ENCODE measurements around the gene HOXA6. TPM values are rescaled to one million over a fixed set of nuclear protein-coding genes. Genes with fewer than 3 reads are reported as not detected.

HOXA6 gene
- total and polyA plus RNA-seq, 2 experiments from 2014 or later = not detected

DNA sequence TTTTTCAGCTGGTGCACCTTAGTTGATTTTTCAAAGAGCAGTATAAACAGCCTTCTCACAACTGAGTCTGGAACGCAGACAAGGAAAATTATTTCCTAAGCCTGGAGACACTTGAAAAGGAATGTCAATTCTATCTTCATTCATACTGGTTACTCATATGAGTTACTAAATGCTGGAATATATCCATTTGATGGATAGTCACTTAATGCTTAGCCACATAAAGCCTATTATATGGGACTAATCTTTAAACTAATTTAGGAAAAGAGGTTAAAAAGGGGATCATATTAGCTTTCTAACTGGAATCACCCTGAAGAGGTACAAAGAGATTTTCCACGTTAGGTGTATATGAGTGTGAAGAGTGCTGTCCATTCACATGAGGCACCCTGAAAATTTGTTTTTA lies 15.4 kb downstream of the HOXA6 start:
- Histone ChIP-seq H3K4me3 (no peak overlapping the region), H3K4me1 (ENCODE audit: insufficient read depth) (peaks cover 7% of the 10 kb centered on the region; the same call in 1 of the 2 replicates), H3K27me3 (ENCODE audit: insufficient read depth) (peaks cover 100% of the 10 kb centered on the region), H3K27ac (ENCODE audit: low read depth) (no peak overlapping the region), H3K9me2 (ENCODE audit: insufficient read depth) (no peaks in the 10 kb centered on the region), H3K79me2 (replicated peaks; ENCODE audit: insufficient read depth) (no peaks in the 10 kb centered on the region), H3K4me2 (no peak overlapping the region), H4K20me1 (replicated peaks; ENCODE audit: insufficient read depth) (peaks cover 57% of the 10 kb centered on the region), H3F3A (replicated peaks; ENCODE audit: low read depth) (peaks cover 46% of the 10 kb centered on the region), H2AFZ (no peak overlapping the region), H3K36me3 (ENCODE audit: insufficient read depth) (no peaks in the 10 kb centered on the region)
- H3K27ac Mint-ChIP-seq = no peak overlapping the region
- TF ChIP-seq CREB1 (CRISPR knock-in tag; IDR thresholded peaks at IDR 0.05; ENCODE audit: low read depth) = no peak
- TF ChIP-seq, protein P1, sequence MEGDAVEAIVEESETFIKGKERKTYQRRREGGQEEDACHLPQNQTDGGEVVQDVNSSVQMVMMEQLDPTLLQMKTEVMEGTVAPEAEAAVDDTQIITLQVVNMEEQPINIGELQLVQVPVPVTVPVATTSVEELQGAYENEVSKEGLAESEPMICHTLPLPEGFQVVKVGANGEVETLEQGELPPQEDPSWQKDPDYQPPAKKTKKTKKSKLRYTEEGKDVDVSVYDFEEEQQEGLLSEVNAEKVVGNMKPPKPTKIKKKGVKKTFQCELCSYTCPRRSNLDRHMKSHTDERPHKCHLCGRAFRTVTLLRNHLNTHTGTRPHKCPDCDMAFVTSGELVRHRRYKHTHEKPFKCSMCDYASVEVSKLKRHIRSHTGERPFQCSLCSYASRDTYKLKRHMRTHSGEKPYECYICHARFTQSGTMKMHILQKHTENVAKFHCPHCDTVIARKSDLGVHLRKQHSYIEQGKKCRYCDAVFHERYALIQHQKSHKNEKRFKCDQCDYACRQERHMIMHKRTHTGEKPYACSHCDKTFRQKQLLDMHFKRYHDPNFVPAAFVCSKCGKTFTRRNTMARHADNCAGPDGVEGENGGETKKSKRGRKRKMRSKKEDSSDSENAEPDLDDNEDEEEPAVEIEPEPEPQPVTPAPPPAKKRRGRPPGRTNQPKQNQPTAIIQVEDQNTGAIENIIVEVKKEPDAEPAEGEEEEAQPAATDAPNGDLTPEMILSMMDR (conservative IDR thresholded peaks at IDR 0.05; ENCODE audit: low read depth in 2 of 2) = no peak
- TF ChIP-seq REST (IDR thresholded peaks at IDR 0.05; ENCODE audit: unreplicated experiment) = no peak
- TF ChIP-seq STAT1 (IDR thresholded peaks at IDR 0.05; ENCODE audit: unreplicated experiment) = no peak
- no peak for TF ChIP-seq ZNF331 (CRISPR knock-in tag; IDR thresholded peaks at IDR 0.05; ENCODE audit: low read depth)
- TF ChIP-seq, protein P2, sequence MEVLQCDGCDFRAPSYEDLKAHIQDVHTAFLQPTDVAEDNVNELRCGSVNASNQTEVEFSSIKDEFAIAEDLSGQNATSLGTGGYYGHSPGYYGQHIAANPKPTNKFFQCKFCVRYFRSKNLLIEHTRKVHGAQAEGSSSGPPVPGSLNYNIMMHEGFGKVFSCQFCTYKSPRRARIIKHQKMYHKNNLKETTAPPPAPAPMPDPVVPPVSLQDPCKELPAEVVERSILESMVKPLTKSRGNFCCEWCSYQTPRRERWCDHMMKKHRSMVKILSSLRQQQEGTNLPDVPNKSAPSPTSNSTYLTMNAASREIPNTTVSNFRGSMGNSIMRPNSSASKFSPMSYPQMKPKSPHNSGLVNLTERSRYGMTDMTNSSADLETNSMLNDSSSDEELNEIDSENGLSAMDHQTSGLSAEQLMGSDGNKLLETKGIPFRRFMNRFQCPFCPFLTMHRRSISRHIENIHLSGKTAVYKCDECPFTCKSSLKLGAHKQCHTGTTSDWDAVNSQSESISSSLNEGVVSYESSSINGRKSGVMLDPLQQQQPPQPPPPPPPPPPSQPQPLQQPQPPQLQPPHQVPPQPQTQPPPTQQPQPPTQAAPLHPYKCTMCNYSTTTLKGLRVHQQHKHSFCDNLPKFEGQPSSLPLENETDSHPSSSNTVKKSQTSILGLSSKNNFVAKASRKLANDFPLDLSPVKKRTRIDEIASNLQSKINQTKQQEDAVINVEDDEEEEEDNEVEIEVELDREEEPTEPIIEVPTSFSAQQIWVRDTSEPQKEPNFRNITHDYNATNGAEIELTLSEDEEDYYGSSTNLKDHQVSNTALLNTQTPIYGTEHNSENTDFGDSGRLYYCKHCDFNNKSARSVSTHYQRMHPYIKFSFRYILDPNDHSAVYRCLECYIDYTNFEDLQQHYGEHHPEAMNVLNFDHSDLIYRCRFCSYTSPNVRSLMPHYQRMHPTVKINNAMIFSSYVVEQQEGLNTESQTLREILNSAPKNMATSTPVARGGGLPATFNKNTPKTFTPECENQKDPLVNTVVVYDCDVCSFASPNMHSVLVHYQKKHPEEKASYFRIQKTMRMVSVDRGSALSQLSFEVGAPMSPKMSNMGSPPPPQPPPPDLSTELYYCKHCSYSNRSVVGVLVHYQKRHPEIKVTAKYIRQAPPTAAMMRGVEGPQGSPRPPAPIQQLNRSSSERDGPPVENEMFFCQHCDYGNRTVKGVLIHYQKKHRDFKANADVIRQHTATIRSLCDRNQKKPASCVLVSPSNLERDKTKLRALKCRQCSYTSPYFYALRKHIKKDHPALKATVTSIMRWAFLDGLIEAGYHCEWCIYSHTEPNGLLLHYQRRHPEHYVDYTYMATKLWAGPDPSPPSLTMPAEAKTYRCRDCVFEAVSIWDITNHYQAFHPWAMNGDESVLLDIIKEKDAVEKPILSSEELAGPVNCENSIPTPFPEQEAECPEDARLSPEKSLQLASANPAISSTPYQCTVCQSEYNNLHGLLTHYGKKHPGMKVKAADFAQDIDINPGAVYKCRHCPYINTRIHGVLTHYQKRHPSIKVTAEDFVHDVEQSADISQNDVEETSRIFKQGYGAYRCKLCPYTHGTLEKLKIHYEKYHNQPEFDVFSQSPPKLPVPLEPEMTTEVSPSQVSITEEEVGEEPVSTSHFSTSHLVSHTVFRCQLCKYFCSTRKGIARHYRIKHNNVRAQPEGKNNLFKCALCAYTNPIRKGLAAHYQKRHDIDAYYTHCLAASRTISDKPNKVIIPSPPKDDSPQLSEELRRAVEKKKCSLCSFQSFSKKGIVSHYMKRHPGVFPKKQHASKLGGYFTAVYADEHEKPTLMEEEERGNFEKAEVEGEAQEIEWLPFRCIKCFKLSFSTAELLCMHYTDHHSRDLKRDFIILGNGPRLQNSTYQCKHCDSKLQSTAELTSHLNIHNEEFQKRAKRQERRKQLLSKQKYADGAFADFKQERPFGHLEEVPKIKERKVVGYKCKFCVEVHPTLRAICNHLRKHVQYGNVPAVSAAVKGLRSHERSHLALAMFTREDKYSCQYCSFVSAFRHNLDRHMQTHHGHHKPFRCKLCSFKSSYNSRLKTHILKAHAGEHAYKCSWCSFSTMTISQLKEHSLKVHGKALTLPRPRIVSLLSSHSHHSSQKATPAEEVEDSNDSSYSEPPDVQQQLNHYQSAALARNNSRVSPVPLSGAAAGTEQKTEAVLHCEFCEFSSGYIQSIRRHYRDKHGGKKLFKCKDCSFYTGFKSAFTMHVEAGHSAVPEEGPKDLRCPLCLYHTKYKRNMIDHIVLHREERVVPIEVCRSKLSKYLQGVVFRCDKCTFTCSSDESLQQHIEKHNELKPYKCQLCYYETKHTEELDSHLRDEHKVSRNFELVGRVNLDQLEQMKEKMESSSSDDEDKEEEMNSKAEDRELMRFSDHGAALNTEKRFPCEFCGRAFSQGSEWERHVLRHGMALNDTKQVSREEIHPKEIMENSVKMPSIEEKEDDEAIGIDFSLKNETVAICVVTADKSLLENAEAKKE (CRISPR knock-in tag; IDR thresholded peaks at IDR 0.05) = no peak
- TF ChIP-seq NANOG (IDR thresholded peaks at IDR 0.05; ENCODE audit: borderline replicate concordance) = no peak
- TF ChIP-seq EZH2 (IDR thresholded peaks at IDR 0.05; ENCODE audit: low read depth, unreplicated experiment) = no peak
- no peak for TF ChIP-seq EZH2phosphoT487 (IDR thresholded peaks at IDR 0.05; ENCODE audit: unreplicated experiment)
- no peak for TF ChIP-seq ETS1 (IDR thresholded peaks at IDR 0.05)
- no peak for TF ChIP-seq JUNB (IDR thresholded peaks at IDR 0.05; ENCODE audit: unreplicated experiment)
- no peak for TF ChIP-seq POLR2AphosphoS5 (IDR thresholded peaks at IDR 0.05; ENCODE audit: low read depth)
- TF ChIP-seq ZNF114 (CRISPR knock-in tag; IDR thresholded peaks at IDR 0.05) = no peak
- H3K36me3 Mint-ChIP-seq (ENCODE audit: low read depth) = no peaks in the 10 kb centered on the region
- H3K27me3 Mint-ChIP-seq (ENCODE audit: insufficient read depth, low read depth, poor library complexity) = peaks cover 96% of the 10 kb centered on the region
- no peaks in the 10 kb centered on the region; the same call in 2 of the 3 replicates for H3K4me1 Mint-ChIP-seq
- H3K9me3 Mint-ChIP-seq = no peaks in the 10 kb centered on the region; the same call in 2 of the 3 replicates
- DNase-seq (ENCODE audit: low spot score) (no peak), ATAC-seq (no peak)
- H3K4me3 Mint-ChIP-seq = no peak overlapping the region

All from GM23338 (cell line).